ENCODE results near the gene DGAT2L6. TPM values are rescaled to one million over a fixed set of nuclear protein-coding genes. Genes with fewer than 3 reads are reported as not detected.

DGAT2L6 gene
- total RNA-seq, 1 experiment from 2014 or later = not detected

- no TSS peak for BruUV-seq (replicated peaks)
- CTCF ChIA-PET = interaction anchor here (0.6 kb wide), 1 partner anchor 49 kb away, joined by 3 read pairs; no protein-coding TSS in a partner anchor
- Histone ChIP-seq H3K27me3 (ENCODE audit: low read length) (no peaks in the 10 kb centered on the region), H2AFZ (ENCODE audit: low read length) (no peak overlapping the region), H3K4me3 (ENCODE audit: low read length) (no peak overlapping the region), H3K27ac (ENCODE audit: low read length) (peak overlapping the region; percentile 69), H3K9me3 (ENCODE audit: low read length) (no peaks in the 10 kb centered on the region), H3K36me3 (ENCODE audit: low read depth, low read length) (no peaks in the 10 kb centered on the region), H3K4me1 (ENCODE audit: insufficient read depth, low read length) (peaks cover 18% of the 10 kb centered on the region), H4K20me1 (ENCODE audit: low read length) (no peaks in the 10 kb centered on the region), H3K79me2 (ENCODE audit: low read length) (no peaks in the 10 kb centered on the region), H3K9ac (ENCODE audit: low read length) (no peak overlapping the region), H3K9me2 (replicated peaks; ENCODE audit: low read length) (no peaks in the 10 kb centered on the region), H3F3A (ENCODE audit: low read length, unreplicated experiment) (no peaks in the 10 kb centered on the region), H3K4me2 (ENCODE audit: low read length) (peak overlapping the region; percentile 27)
- intact Hi-C loops (cut with micrococcal nuclease) = no loop called here
- ATAC-seq (peak; percentile 81), DNase-seq (peak; percentile 56)
- POLR2A ChIA-PET (ENCODE audit: unreplicated experiment) = interaction anchor here (0.6 kb wide), 1 partner anchor 131 kb away, joined by 3 read pairs; no protein-coding TSS in a partner anchor
- no peak for TF ChIP-seq CTCF (conservative IDR thresholded peaks at IDR 0.05; ENCODE audit: low read depth, low read length)
- TF ChIP-seq EZH2phosphoT487 (IDR thresholded peaks at IDR 0.05; ENCODE audit: borderline replicate concordance, low read length) = no peak
- no peak for TF ChIP-seq EZH2 (IDR thresholded peaks at IDR 0.05; ENCODE audit: low read length, unreplicated experiment)
These were observed 70.0 kb downstream of the DGAT2L6 start for GRCh38 chrX:70247252-70247651.

GRCh38 chrX:70252491-70252890, 75.2 kb downstream of the DGAT2L6 start:
- no peaks in the 10 kb centered on the region for H4K20me1 ChIP-seq (ENCODE audit: low read length)
- no TSS peak for BruUV-seq (replicated peaks)
- no peak overlapping the region for H3K4me3 ChIP-seq (ENCODE audit: low read length)
- TF ChIP-seq CTCF (conservative IDR thresholded peaks at IDR 0.05; ENCODE audit: low read depth, low read length) (no peak), EZH2 (IDR thresholded peaks at IDR 0.05; ENCODE audit: low read length, unreplicated experiment) (no peak), EZH2phosphoT487 (IDR thresholded peaks at IDR 0.05; ENCODE audit: borderline replicate concordance, low read length) (no peak)
- intact Hi-C loops (cut with micrococcal nuclease) = no loop called here
- H2AFZ ChIP-seq (ENCODE audit: low read length) = no peak overlapping the region
- no peaks in the 10 kb centered on the region for H3K9me2 ChIP-seq (replicated peaks; ENCODE audit: low read length)
- no peaks in the 10 kb centered on the region for H3K9me3 ChIP-seq (ENCODE audit: low read length)
- ChIA-PET POLR2A (ENCODE audit: unreplicated experiment) (no interaction called here), CTCF (interaction anchor here (0.6 kb wide), 1 partner anchor 21 kb away, joined by 4 read pairs; no protein-coding TSS in a partner anchor)
- H3K27me3 ChIP-seq (ENCODE audit: low read length) = no peaks in the 10 kb centered on the region
- no peaks in the 10 kb centered on the region for H3K36me3 ChIP-seq (ENCODE audit: low read depth, low read length)
- H3K4me2 ChIP-seq (ENCODE audit: low read length) = peak overlapping the region; percentile 48; the same call in 1 of the 2 replicates
- DNase-seq (peak; percentile 59), ATAC-seq (peak; percentile 16; the same call in 1 of the 2 replicates)
- no peak overlapping the region for H3K9ac ChIP-seq (ENCODE audit: low read length)
- peak overlapping the region; percentile 94 for H3K27ac ChIP-seq (ENCODE audit: low read length)
- peaks cover 42% of the 10 kb centered on the region for H3K4me1 ChIP-seq (ENCODE audit: insufficient read depth, low read length)
- H3F3A ChIP-seq (ENCODE audit: low read length, unreplicated experiment) = no peaks in the 10 kb centered on the region
- no peaks in the 10 kb centered on the region for H3K79me2 ChIP-seq (ENCODE audit: low read length)

- no peaks in the 10 kb centered on the region for H3K79me2 ChIP-seq (ENCODE audit: low read length)
- intact Hi-C loops (cut with micrococcal nuclease) = no loop called here
- no peaks in the 10 kb centered on the region for H3F3A ChIP-seq (ENCODE audit: low read length, unreplicated experiment)
- no peaks in the 10 kb centered on the region for H3K9me3 ChIP-seq (ENCODE audit: low read length)
- peak overlapping the region; percentile 94 for H3K27ac ChIP-seq (ENCODE audit: low read length)
- POLR2A ChIA-PET (ENCODE audit: unreplicated experiment) = no interaction called here
- peaks cover 35% of the 10 kb centered on the region for H3K4me1 ChIP-seq (ENCODE audit: insufficient read depth, low read length)
- H3K27me3 ChIP-seq (ENCODE audit: low read length) = no peaks in the 10 kb centered on the region
- H2AFZ ChIP-seq (ENCODE audit: low read length) = no peak overlapping the region
- BruUV-seq (replicated peaks) = TSS peak; percentile 51
- CTCF ChIA-PET = interaction anchor here (0.6 to 1.0 kb wide), 2 partner anchors 9 to 120 kb away, joined by 3 to 4 read pairs; partner anchors contain the start of gene IGBP1
- H3K36me3 ChIP-seq (ENCODE audit: low read depth, low read length) = no peaks in the 10 kb centered on the region
- H3K9ac ChIP-seq (ENCODE audit: low read length) = peak overlapping the region; percentile 46
- H3K4me2 ChIP-seq (ENCODE audit: low read length) = peak overlapping the region; percentile 48
- TF ChIP-seq EZH2phosphoT487 (IDR thresholded peaks at IDR 0.05; ENCODE audit: borderline replicate concordance, low read length) (no peak), CTCF (conservative IDR thresholded peaks at IDR 0.05; ENCODE audit: low read depth, low read length) (no peak), EZH2 (IDR thresholded peaks at IDR 0.05; ENCODE audit: low read length, unreplicated experiment) (no peak)
- DNase-seq (peak; percentile 71), ATAC-seq (peak; percentile 60)
- H3K4me3 ChIP-seq (ENCODE audit: low read length) = peak overlapping the region; percentile 2; the same call in 1 of the 2 replicates
- no peaks in the 10 kb centered on the region for H4K20me1 ChIP-seq (ENCODE audit: low read length)
- no peaks in the 10 kb centered on the region for H3K9me2 ChIP-seq (replicated peaks; ENCODE audit: low read length)
These were observed 76.2 kb downstream of the DGAT2L6 start for GRCh38 chrX:70253377-70254062.

Measured in PC-3 (cell line).